Measurements from ENCODE around the gene PIP5K1B.
"Not testable (repeated sequence)": the region's sequence is repeated elsewhere in the genome, so short reads cannot be mapped to it uniquely, and the experiment has no call there.

PIP5K1B gene

GRCh38 chr9:68697851-68698250 lies 7.2 kb upstream of the PIP5K1B start:
- Histone ChIP-seq H3K9me3 (no peaks in the 10 kb centered on the region), H3K36me3 (replicated peaks) (no peaks in the 10 kb centered on the region), H3K27me3 (ENCODE audit: low read depth) (peaks cover 12% of the 10 kb centered on the region), H3K4me3 (no peak overlapping the region), H3K4me1 (no peaks in the 10 kb centered on the region)
- in situ Hi-C loops (cut with MboI; ENCODE audit: low sequenced_read_pairs) = loop anchor here (25.0 kb wide), 1 partner anchor 111 kb away; no protein-coding TSS in a partner anchor
- no peak for DNase-seq (ENCODE audit: low spot score in 2 of 2)

DNA sequence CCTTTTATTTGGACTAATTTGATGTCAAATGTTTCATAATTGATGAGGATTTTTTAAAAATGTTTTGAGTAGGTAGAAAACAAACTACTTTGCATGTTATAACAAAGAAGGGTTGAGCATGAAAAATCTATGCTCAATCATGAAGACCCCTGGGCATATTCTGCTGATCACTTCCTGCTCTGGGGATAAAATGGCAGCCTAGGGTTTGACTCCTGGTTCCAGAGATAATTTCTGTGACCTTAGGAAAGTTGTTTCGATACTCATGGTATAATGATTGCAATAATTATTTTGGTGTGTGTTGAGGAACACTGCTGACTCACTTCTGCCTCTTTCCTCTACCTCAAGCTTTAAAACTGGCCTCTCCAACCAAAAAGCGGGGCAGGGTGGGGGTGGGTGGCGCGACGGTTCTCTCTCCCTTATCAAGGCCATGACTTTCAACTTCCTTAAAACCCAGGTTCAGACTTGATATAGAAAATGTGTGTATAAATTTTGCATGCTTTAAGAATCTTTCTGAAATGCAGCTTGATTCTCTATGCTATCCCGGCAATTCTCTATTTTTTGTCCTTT lies 6.0 kb upstream of the PIP5K1B start:
- H3K27me3 ChIP-seq (ENCODE audit: low read depth) = peaks cover 23% of the 10 kb centered on the region
- H3K4me3 ChIP-seq = no peak overlapping the region
- DNase-seq (ENCODE audit: low spot score in 2 of 2) = no peak

GRCh38 chr9:68699625-68700024 lies 5.4 kb upstream of the PIP5K1B start:
- H3K36me3 ChIP-seq (replicated peaks); DNase-seq (ENCODE audit: low spot score in 2 of 2); H3K4me3 ChIP-seq; H3K9me3 ChIP-seq; H3K4me1 ChIP-seq: not testable (repeated sequence)
- H3K27me3 ChIP-seq (ENCODE audit: low read depth) = peaks cover 29% of the 10 kb centered on the region
- in situ Hi-C loops (cut with MboI; ENCODE audit: low sequenced_read_pairs) = loop anchor here (25.0 kb wide), 2 partner anchors 112 to 138 kb away; no protein-coding TSS in a partner anchor

More for the DNA sequence above, 6.0 kb upstream of the PIP5K1B start:
- in situ Hi-C loops (cut with MboI; ENCODE audit: low sequenced_read_pairs) = loop anchor here (25.0 kb wide), 1 partner anchor 112 kb away; no protein-coding TSS in a partner anchor
- Histone ChIP-seq H3K4me1 (no peaks in the 10 kb centered on the region), H3K9me3 (no peaks in the 10 kb centered on the region), H3K36me3 (replicated peaks) (no peaks in the 10 kb centered on the region)

DNA sequence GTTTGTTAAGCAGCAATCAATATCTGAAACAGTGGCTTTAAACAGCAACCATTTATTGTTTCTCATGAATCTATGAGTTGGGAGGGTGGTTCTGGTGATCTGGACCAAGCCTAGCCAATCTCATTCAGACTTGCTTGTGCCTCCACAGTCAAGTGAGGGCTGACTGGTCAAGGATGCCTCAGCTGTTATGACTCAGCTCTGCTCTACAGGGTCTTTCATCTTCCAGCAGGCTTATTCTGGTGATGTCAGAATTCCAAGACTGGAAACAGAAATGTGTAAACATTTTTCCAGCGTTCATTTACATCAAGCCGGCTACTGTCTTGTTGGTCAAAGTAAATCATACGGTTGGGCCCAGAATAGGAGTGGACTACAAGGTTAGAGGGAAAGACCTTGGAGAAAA lies 2.5 kb upstream of the PIP5K1B start:
- Histone ChIP-seq H3K9me3 (no peaks in the 10 kb centered on the region), H3K36me3 (replicated peaks) (no peaks in the 10 kb centered on the region), H3K27me3 (ENCODE audit: low read depth) (peaks cover 41% of the 10 kb centered on the region), H3K4me3 (no peak overlapping the region), H3K4me1 (no peaks in the 10 kb centered on the region)
- in situ Hi-C loops (cut with MboI; ENCODE audit: low sequenced_read_pairs) = loop anchor here (25.0 kb wide), 1 partner anchor 135 kb away; no protein-coding TSS in a partner anchor
- no peak for DNase-seq (ENCODE audit: low spot score in 2 of 2)

GRCh38 chr9:68703672-68704071 lies 1.4 kb upstream of the PIP5K1B start:
- DNase-seq (ENCODE audit: low spot score in 2 of 2) = no peak
- Histone ChIP-seq H3K4me1 (no peaks in the 10 kb centered on the region), H3K4me3 (no peak overlapping the region), H3K9me3 (no peaks in the 10 kb centered on the region), H3K27me3 (ENCODE audit: low read depth) (peaks cover 52% of the 10 kb centered on the region), H3K36me3 (replicated peaks) (no peaks in the 10 kb centered on the region)
- in situ Hi-C loops (cut with MboI; ENCODE audit: low sequenced_read_pairs) = loop anchor here (25.0 kb wide), 1 partner anchor 134 kb away; no protein-coding TSS in a partner anchor

DNA sequence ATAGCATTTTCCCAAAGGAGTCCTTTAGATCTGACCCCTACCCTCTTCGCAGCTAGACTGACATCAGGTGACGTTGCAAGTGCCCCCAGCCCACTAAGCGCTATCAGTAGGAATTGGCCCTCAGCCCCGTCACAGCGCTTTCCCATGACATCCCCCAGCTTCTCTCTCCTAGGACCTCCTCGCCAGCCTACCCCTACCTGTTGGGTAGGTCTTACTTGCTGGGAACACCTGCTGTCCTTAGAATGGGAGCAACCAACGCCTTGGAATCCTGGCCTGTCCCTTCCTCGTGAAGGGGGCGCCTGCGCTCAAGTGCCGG lies 584 bp upstream of the PIP5K1B start:
- H3K27me3 ChIP-seq (ENCODE audit: low read depth) = peaks cover 55% of the 10 kb centered on the region
- no peaks in the 10 kb centered on the region for H3K4me1 ChIP-seq
- H3K36me3 ChIP-seq (replicated peaks) = no peaks in the 10 kb centered on the region
- in situ Hi-C loops (cut with MboI; ENCODE audit: low sequenced_read_pairs) = loop anchor here (25.0 kb wide), 1 partner anchor 133 kb away; no protein-coding TSS in a partner anchor
- no peaks in the 10 kb centered on the region for H3K9me3 ChIP-seq
- DNase-seq (ENCODE audit: low spot score in 2 of 2) = peak in 1 of 2 experiments; percentile 10
- peak overlapping the region; percentile 29 for H3K4me3 ChIP-seq

DNA sequence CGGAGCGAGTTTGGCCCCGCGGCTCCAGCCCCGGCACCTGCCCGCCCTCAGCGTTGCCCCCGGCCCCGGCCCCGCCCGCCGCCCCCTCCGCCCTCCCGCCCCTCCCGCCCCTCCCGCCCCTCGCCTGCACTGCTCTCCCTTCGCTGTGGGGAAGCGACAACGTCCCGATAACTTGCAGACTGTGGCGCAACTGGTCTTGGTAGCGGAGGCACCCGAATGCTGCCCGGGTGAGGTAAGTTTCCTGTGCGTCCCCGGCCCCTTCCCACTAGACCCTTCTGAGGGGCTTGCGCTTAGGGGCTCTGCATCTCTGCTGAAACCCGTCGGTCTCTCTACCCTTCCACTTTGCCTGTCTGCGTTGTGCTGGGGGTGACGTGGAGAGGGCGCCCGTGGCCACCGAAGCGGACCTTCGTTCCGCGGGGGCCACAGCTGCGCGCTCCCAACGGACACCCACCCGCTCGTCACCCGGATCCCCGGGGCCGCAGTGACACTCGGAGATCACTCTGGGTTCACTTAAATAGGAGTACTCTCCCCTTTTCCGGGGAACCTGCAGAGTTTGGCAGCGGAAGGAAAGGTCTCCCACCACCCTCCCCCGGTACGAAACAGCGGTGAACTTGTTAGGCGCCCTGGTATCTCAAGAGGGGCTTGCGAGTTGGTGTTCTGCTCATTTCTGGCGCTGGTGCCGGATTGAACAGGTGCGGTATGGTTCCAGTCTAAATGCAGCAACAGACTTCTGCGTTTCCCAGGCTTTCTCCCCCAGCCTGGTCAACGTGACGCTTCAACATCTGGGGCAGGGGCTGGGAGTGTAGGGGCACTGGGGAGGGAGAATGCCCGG lies 707 bp downstream of the PIP5K1B start:
- DNase-seq (ENCODE audit: low spot score in 2 of 2) = peak; percentile 4 to 12
- Histone ChIP-seq H3K4me1 (no peaks in the 10 kb centered on the region), H3K36me3 (replicated peaks) (no peaks in the 10 kb centered on the region), H3K4me3 (peak overlapping the region; percentile 29), H3K27me3 (ENCODE audit: low read depth) (peaks cover 55% of the 10 kb centered on the region), H3K9me3 (no peaks in the 10 kb centered on the region)
- in situ Hi-C loops (cut with MboI; ENCODE audit: low sequenced_read_pairs) = loop anchor here (25.0 kb wide), 1 partner anchor 132 kb away; no protein-coding TSS in a partner anchor

GRCh38 chr9:68706363-68707201 lies 1.5 kb downstream of the PIP5K1B start:
- DNase-seq (ENCODE audit: low spot score in 2 of 2) = no peak
- no peaks in the 10 kb centered on the region for H3K4me1 ChIP-seq
- no peak overlapping the region for H3K4me3 ChIP-seq
- H3K27me3 ChIP-seq (ENCODE audit: low read depth) = peaks cover 57% of the 10 kb centered on the region
- no peaks in the 10 kb centered on the region for H3K36me3 ChIP-seq (replicated peaks)
- no peaks in the 10 kb centered on the region for H3K9me3 ChIP-seq
- in situ Hi-C loops (cut with MboI; ENCODE audit: low sequenced_read_pairs) = loop anchor here (25.0 kb wide), 1 partner anchor 131 kb away; no protein-coding TSS in a partner anchor

GRCh38 chr9:68707801-68708488 lies 2.9 kb downstream of the PIP5K1B start:
- H3K9me3 ChIP-seq = no peaks in the 10 kb centered on the region
- no peaks in the 10 kb centered on the region for H3K4me1 ChIP-seq
- in situ Hi-C loops (cut with MboI; ENCODE audit: low sequenced_read_pairs) = loop anchor here (25.0 kb wide), 1 partner anchor 129 kb away; no protein-coding TSS in a partner anchor
- H3K4me3 ChIP-seq = no peak overlapping the region
- H3K36me3 ChIP-seq (replicated peaks) = no peaks in the 10 kb centered on the region
- H3K27me3 ChIP-seq (ENCODE audit: low read depth) = peaks cover 55% of the 10 kb centered on the region
- DNase-seq (ENCODE audit: low spot score in 2 of 2) = no peak

- H3K9me3 ChIP-seq = no peaks in the 10 kb centered on the region
- no peak for DNase-seq (ENCODE audit: low spot score in 2 of 2)
- H3K4me1 ChIP-seq = no peaks in the 10 kb centered on the region
- no peak overlapping the region for H3K4me3 ChIP-seq
- peaks cover 49% of the 10 kb centered on the region for H3K27me3 ChIP-seq (ENCODE audit: low read depth)
- in situ Hi-C loops (cut with MboI; ENCODE audit: low sequenced_read_pairs) = loop anchor here (25.0 kb wide), 1 partner anchor 129 kb away; no protein-coding TSS in a partner anchor
- no peaks in the 10 kb centered on the region for H3K36me3 ChIP-seq (replicated peaks)
Observed at GRCh38 chr9:68708513-68708912, 3.5 kb downstream of the PIP5K1B start.

DNA sequence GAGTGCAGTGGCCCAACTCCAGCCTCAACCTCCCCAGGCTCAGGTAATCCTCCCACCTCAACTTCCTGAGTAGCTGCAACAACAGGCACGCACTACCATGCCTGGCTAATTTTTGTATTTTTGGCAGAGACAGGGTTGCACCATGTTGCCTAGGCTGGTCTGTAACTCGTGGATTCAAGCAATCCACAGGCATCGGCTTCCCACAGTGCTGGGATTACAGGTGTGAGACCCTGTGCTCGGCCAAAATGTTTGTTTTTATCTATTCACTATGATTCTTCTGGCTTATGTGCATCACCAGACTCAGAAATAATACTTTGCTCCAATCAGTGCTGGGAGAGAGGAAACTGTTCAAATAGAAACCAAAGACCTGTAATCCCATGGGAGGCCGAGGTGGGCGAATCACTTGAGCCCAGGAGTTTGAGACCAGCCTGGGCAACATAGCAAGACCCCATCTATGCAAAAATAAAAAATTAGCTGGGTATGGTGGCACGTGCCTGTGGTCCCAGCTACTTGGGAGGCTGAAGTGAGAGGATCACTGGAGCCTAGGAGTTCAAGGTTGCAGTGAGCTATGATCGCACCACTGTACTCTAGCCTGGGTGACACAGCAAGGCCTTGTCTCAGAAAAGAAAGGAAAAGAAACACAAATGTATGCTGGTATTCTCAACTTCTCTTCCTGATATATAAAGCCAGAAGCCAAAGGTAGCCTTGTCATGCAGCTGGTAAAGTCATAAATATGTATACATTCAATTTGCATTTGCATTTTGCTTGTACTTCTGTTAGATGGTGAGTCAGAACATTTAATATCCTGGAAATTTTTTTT lies 4.5 kb downstream of the PIP5K1B start:
- no peak overlapping the region for H3K4me3 ChIP-seq
- no peaks in the 10 kb centered on the region for H3K36me3 ChIP-seq (replicated peaks)
- peaks cover 39% of the 10 kb centered on the region for H3K27me3 ChIP-seq (ENCODE audit: low read depth)
- H3K9me3 ChIP-seq = no peaks in the 10 kb centered on the region
- no peaks in the 10 kb centered on the region for H3K4me1 ChIP-seq
- DNase-seq (ENCODE audit: low spot score in 2 of 2) = no peak
- in situ Hi-C loops (cut with MboI; ENCODE audit: low sequenced_read_pairs) = loop anchor here (25.0 kb wide), 1 partner anchor 128 kb away; no protein-coding TSS in a partner anchor

DNA sequence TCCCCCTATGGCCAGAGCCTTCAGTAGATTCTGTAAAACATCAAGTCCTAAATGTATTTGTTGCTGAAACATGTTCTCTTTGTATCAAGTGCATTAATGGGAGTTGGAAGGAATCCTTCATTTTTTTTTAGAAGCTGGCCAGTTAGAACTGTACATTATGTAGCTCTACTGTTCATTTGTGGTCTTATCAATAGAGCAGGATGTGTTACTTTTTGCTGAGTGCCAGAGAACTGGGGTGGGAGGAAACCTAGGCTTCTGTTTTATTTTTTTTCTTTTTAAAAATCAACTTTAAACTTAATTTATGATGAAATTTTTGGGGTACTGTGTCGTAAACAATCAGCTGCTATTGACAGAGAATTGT lies 5.1 kb downstream of the PIP5K1B start:
- Histone ChIP-seq H3K27me3 (ENCODE audit: low read depth) (peaks cover 34% of the 10 kb centered on the region), H3K4me1 (no peaks in the 10 kb centered on the region), H3K9me3 (no peaks in the 10 kb centered on the region), H3K36me3 (replicated peaks) (no peaks in the 10 kb centered on the region), H3K4me3 (no peak overlapping the region)
- in situ Hi-C loops (cut with MboI; ENCODE audit: low sequenced_read_pairs) = loop anchor here (25.0 kb wide), 1 partner anchor 127 kb away; no protein-coding TSS in a partner anchor
- DNase-seq (ENCODE audit: low spot score in 2 of 2) = no peak

Data from HAP-1 (cell line).